IMR-90 (cell line): ENCODE results near the gene PLIN4. TPM values are rescaled to one million over a fixed set of nuclear protein-coding genes. Genes with fewer than 3 reads are reported as not detected.

ENCODE experiments used
- ATAC-seq: fragments of 200-7000 bp; cut with Tn5 transposase; 2 replicates; pipeline ENCODE4 v1.9.1; 2020; ENCODE audit warnings: low read depth, mild to moderate bottlenecking, moderate library complexity
- Bru-seq: library from RNA; stranded (reverse); fragments of 400-500 nt; gene quantifications from one replicate; lab custom pipeline; 2021; lab: Mats Ljungman, UMichigan
- BruChase-seq, 2 experiments: library from RNA; stranded (reverse); fragments of 400-500 nt; gene quantifications; one replicate each; lab custom pipeline; 2021; lab: Mats Ljungman, UMichigan
- BruUV-seq: library from RNA; stranded (reverse); fragments of 400-500 nt; replicated peaks from 2 replicates; lab custom pipeline; 2021; lab: Mats Ljungman, UMichigan
- CTCF ChIA-PET: fragments of 300-600 bp; formaldehyde crosslinking; extraction: SDS; loops from one replicate; lab custom pipeline; 2021; ENCODE audit warnings: antibody characterized with exemption; lab: Yijun Ruan, JAX
- POLR2A ChIA-PET: fragments of 300-600 bp; sonication (Branson Sonifier 250); formaldehyde crosslinking; loops from one replicate; lab custom pipeline; 2022; ENCODE audit warnings: antibody characterized with exemption; ENCODE audit not compliant: unreplicated experiment; lab: Charles Lee
- DNase-seq: peaks from one replicate; pipeline ENCODE4 v3.0.0; 2013
- H2AFZ ChIP-seq: replicated peaks from 2 replicates; pipeline ENCODE3; 2013; ENCODE audit warnings: low read length, mild to moderate bottlenecking; ENCODE audit not compliant: poor library complexity
- H2AK5ac ChIP-seq: 2 replicates; pipeline ENCODE4 v1.6.1; 2013; ENCODE audit warnings: low read depth, low read length, inconsistent platforms
- H2AK9ac ChIP-seq: replicated peaks from 2 replicates; pipeline ENCODE3; 2013; ENCODE audit warnings: mild to moderate bottlenecking, low read depth, low read length, moderate library complexity; ENCODE audit not compliant: poor library complexity
- H2BK120ac ChIP-seq: 2 replicates; pipeline ENCODE4 v1.6.1; 2013; ENCODE audit warnings: low read depth, low read length, inconsistent platforms
- H2BK15ac ChIP-seq: 3 replicates; pipeline ENCODE4 v1.6.1; 2013; ENCODE audit warnings: low read depth, low read length, inconsistent platforms
- H2BK20ac ChIP-seq: 2 replicates; pipeline ENCODE4 v1.6.1; 2013; ENCODE audit warnings: low read depth, mild to moderate bottlenecking, inconsistent platforms, low read length, moderate library complexity
- H2BK5ac ChIP-seq: 2 replicates; pipeline ENCODE4 v1.6.1; 2013; ENCODE audit warnings: mild to moderate bottlenecking, low read depth, low read length, inconsistent platforms; ENCODE audit not compliant: poor library complexity, severe bottlenecking
- H3K14ac ChIP-seq: replicated peaks from 2 replicates; pipeline ENCODE4 v1.6.1; 2013; ENCODE audit warnings: low read depth, low read length, inconsistent platforms
- H3K18ac ChIP-seq: 2 replicates; pipeline ENCODE4 v1.6.1; 2013; ENCODE audit warnings: low read depth, low read length, control low read depth
- H3K23ac ChIP-seq: 2 replicates; pipeline ENCODE4 v1.6.1; 2013; ENCODE audit warnings: low read depth, low read length, inconsistent platforms
- H3K27ac ChIP-seq: 2 replicates; pipeline ENCODE4 v1.5.1; 2013; ENCODE audit warnings: mild to moderate bottlenecking, control low read depth, low read length; ENCODE audit not compliant: insufficient read depth
- H3K27me3 ChIP-seq: 2 replicates; pipeline ENCODE4 v1.6.1; 2013; ENCODE audit warnings: low read length; ENCODE audit not compliant: control insufficient read depth, insufficient read depth
- H3K36me3 ChIP-seq: 2 replicates; pipeline ENCODE4 v1.6.1; 2013; ENCODE audit warnings: low read length, mixed read lengths; ENCODE audit not compliant: control insufficient read depth, insufficient read depth
- H3K4ac ChIP-seq: 2 replicates; pipeline ENCODE4 v1.6.1; 2013; ENCODE audit warnings: low read depth, low read length, inconsistent platforms
- H3K4me1 ChIP-seq: 2 replicates; pipeline ENCODE4 v1.6.1; 2013; ENCODE audit warnings: low read length, mixed read lengths; ENCODE audit not compliant: control insufficient read depth, insufficient read depth
- H3K4me2 ChIP-seq: 2 replicates; pipeline ENCODE4 v1.6.1; 2013; ENCODE audit warnings: low read depth, mild to moderate bottlenecking, control low read depth, low read length, moderate library complexity
- H3K4me3 ChIP-seq: 2 replicates; pipeline ENCODE4 v1.5.1; 2013; ENCODE audit warnings: low read depth, mild to moderate bottlenecking, control low read depth, low read length, moderate library complexity; ENCODE audit not compliant: insufficient read depth
- H3K56ac ChIP-seq: 2 replicates; pipeline ENCODE4 v1.6.1; 2013; ENCODE audit warnings: low read length, inconsistent platforms; ENCODE audit not compliant: insufficient read depth; ENCODE audit errors: extremely low read depth
- H3K79me1 ChIP-seq, 2 experiments: 2 replicates each; pipeline ENCODE4 v1.6.1; 2013; ENCODE audit warnings: low read length in 2 of 2, inconsistent platforms in 1 of 2, low read depth in 1 of 2
- H3K9ac ChIP-seq: 2 replicates; pipeline ENCODE4 v1.6.1; 2013; ENCODE audit warnings: low read depth, low read length, control low read depth
- H3K9me1 ChIP-seq: 2 replicates; pipeline ENCODE4 v1.6.1; 2013; ENCODE audit warnings: low read length, inconsistent platforms; ENCODE audit not compliant: insufficient read depth
- H3K9me3 ChIP-seq: 2 replicates; pipeline ENCODE4 v1.6.1; 2013; ENCODE audit warnings: low read length; ENCODE audit not compliant: control insufficient read depth, insufficient read depth
- H4K20me1 ChIP-seq: 2 replicates; pipeline ENCODE4 v1.6.1; 2013; ENCODE audit warnings: low read length, inconsistent platforms; ENCODE audit not compliant: insufficient read depth
- H4K5ac ChIP-seq: 2 replicates; pipeline ENCODE4 v1.6.1; 2013; ENCODE audit warnings: mild to moderate bottlenecking, low read depth, low read length, control low read depth
- H4K8ac ChIP-seq, 2 experiments: 2 replicates each; pipeline ENCODE4 v1.6.1; 2013; ENCODE audit warnings: low read depth in 2 of 2, low read length in 2 of 2, control low read depth in 1 of 2, inconsistent platforms in 1 of 2
- H4K91ac ChIP-seq: 2 replicates; pipeline ENCODE4 v1.6.1; 2013; ENCODE audit warnings: low read depth, low read length, inconsistent platforms; ENCODE audit not compliant: insufficient read depth
- RCOR1 ChIP-seq: IDR thresholded peaks from 2 replicates; pipeline ENCODE4 v1.6.1; 2012; ENCODE audit warnings: mild to moderate bottlenecking, low read length, improper control_type of control experiment; ENCODE audit not compliant: insufficient replicate concordance
- USF2 ChIP-seq: fragments of 150-350 bp; IDR thresholded peaks from 2 replicates; pipeline ENCODE4 v1.6.1; 2017; ENCODE audit warnings: mild to moderate bottlenecking, antibody characterized with exemption, low read length, low read depth
- WGBS, 2 experiments: methylation state at CpG; one replicate each; pipeline versions ENCODE4 v1.1.5 to v1.1.7; 2013; ENCODE audit warnings: missing lambda C conversion rate in 2 of 2; ENCODE audit not compliant: insufficient read length in 1 of 2; ENCODE audit errors: extremely low coverage in 2 of 2; 5-methylcytosine and 5-hydroxymethylcytosine counted together
- dilution Hi-C: fragments of 300-500 bp; cut with HindIII; formaldehyde crosslinking; loops from one replicate; pipeline ENCODE4 v1.14.3; 2018; ENCODE audit warnings: low sequenced_read_pairs; ENCODE audit not compliant: unreplicated experiment
- in situ Hi-C: fragments of 300-500 bp; cut with MboI; formaldehyde crosslinking; loops from 3 replicates; pipeline ENCODE4 v1.14.3; 2019; ENCODE audit warnings: low sequenced_read_pairs, inconsistent platforms, mixed read lengths
- intact Hi-C: fragments of 100-400 bp; cut with micrococcal nuclease; formaldehyde crosslinking; loops from 2 replicates; pipeline ENCODE4 v1.10.0; 2022
- long read RNA-seq: library from polyadenylated mRNA; unstranded; transcript quantifications from one replicate; pipeline ENCODE4 v2.0.0, GENCODE V29; 2021; ENCODE audit not compliant: unreplicated experiment
- polyA plus RNA-seq, 3 experiments: library from polyadenylated mRNA; depleted of rRNA; stranded (reverse); fragments of >200 nt; gene quantifications; 2 replicates each; pipeline ENCODE4 v1.2.3, GENCODE V29; 2012; ENCODE audit warnings: low replicate concordance in 1 of 3
- total RNA-seq: library from RNA; depleted of rRNA; stranded (reverse); fragments of >200 nt; gene quantifications from 2 replicates; pipeline ENCODE4 v1.2.3, GENCODE V29; 2012; rRNA removed

Gene PLIN4
- total RNA-seq (under 0.01 TPM in 2 replicates), polyA plus RNA-seq (2012; rRNA removed) (0.07 and 0.09 TPM in 2 replicates), Bru-seq, nascent RNA (percentile 11 among the genes with signal in this experiment), BruChase-seq, experiment 1, labeled RNA remaining after a 6-hour chase (not detected), BruChase-seq, experiment 2, labeled RNA remaining after a 2-hour chase (percentile 13 among the genes with signal in this experiment)
- polyA plus RNA-seq (2012; cell fraction: cytosol; rRNA removed): 0.09 and 0.10 TPM in 2 replicates
- polyA plus RNA-seq (2012; cell fraction: nucleus; rRNA removed; ENCODE audit: low replicate concordance): 0.09 and 0.20 TPM in 2 replicates
- long read RNA-seq, partial matches to known transcripts: 1 of 7 reads
- long read RNA-seq, other reads (novel, unspliced or antisense): 6 of 7 reads

- Histone ChIP-seq H3K14ac (no peak within 1 kb of the TSS), H4K5ac (0 out of 2 replicates have a peak within 1 kb of the TSS, but pooled peaks have one; percentile 18), H3K9me1 (no peaks in the 10 kb centered on the region), H4K8ac (no peak within 1 kb of the TSS), H3K9me3 (no peaks in the 10 kb centered on the region), H3K27me3 (peaks cover 14% of the 10 kb centered on the region), H3K23ac (no peak within 1 kb of the TSS), H3K27ac (no peak within 1 kb of the TSS), H2AFZ (peak within 1 kb of the TSS; percentile 72), H2BK120ac (no peak within 1 kb of the TSS), H3K4ac (no peak within 1 kb of the TSS), H2BK20ac (no peak within 1 kb of the TSS), H2AK5ac (no peak within 1 kb of the TSS; the same call in 1 of the 2 replicates), H3K4me2 (peak within 1 kb of the TSS; percentile 40; the same call in 1 of the 2 replicates), H4K91ac (no peak within 1 kb of the TSS), H3K4me1 (peaks cover 9% of the 10 kb centered on the region), H3K9ac (no peak within 1 kb of the TSS), H2BK15ac (no peak within 1 kb of the TSS), H3K56ac (no peak within 1 kb of the TSS), H2BK5ac (no peak within 1 kb of the TSS), H2AK9ac (peak within 1 kb of the TSS; percentile 76), H3K79me1 (no peaks in the 10 kb centered on the region), H3K4me3 (no peak within 1 kb of the TSS), H4K20me1 (no peaks in the 10 kb centered on the region), H3K18ac (no peak within 1 kb of the TSS), H3K36me3 (no peaks in the 10 kb centered on the region)
- intact Hi-C loops (loop anchor here (1.0 kb wide), 1 partner anchor 10 kb away; no protein-coding TSS in a partner anchor), dilution Hi-C loops (no loop called here), in situ Hi-C loops (no loop called here)
- peak; percentile 27; the same call in 1 of the 2 replicates for TF ChIP-seq USF2
- TF ChIP-seq RCOR1: no peak
- POLR2A ChIA-PET: no interaction called here
- BruUV-seq: no TSS peak
- DNase-seq (peak; percentile 38), ATAC-seq (peak; percentile 28; the same call in 1 of the 2 replicates)
- CTCF ChIA-PET: no interaction called here
- WGBS, 2 experiments: 75% methylated on average over 9 of the region's 34 CpGs; no CpG with 5 or more reads in 1 of the 2 experiments
Measured at GRCh38 chr19:4518345-4519171, at the start of gene PLIN4. PLIN4 (minus strand) TSS chr19:4518486; CDS start chr19:4518272, 214 bp downstream.
